Muscle layer of duodenum (tissue), 2 donors: ENCODE results near the gene ZNF148.

Source experiments
- H3K27ac ChIP-seq: one replicate; pipeline ENCODE4 v1.7.0; 2013; ENCODE audit warnings: mild to moderate bottlenecking, low read length
- H3K27me3 ChIP-seq: one replicate; pipeline ENCODE4 v1.7.0; 2013; ENCODE audit warnings: low read depth, mild to moderate bottlenecking, control low read depth, low read length
- H3K36me3 ChIP-seq, 2 donors: one replicate each; pipeline ENCODE4 v1.7.0; 2013; ENCODE audit warnings: low read length in 2 of 2, control low read depth in 1 of 2, mild to moderate bottlenecking in 1 of 2; ENCODE audit not compliant: insufficient read depth in 2 of 2, control insufficient read depth in 1 of 2
- H3K4me1 ChIP-seq, 2 donors: one replicate each; pipeline ENCODE4 v1.7.0; 2013; ENCODE audit warnings: low read length in 2 of 2, mild to moderate bottlenecking in 2 of 2, control low read depth in 1 of 2, moderate library complexity in 1 of 2; ENCODE audit not compliant: insufficient read depth in 2 of 2, control insufficient read depth in 1 of 2
- H3K4me3 ChIP-seq, 2 donors: one replicate each; pipeline ENCODE4 v1.7.0; 2013; ENCODE audit warnings: low read length in 2 of 2, low read depth in 1 of 2, mild to moderate bottlenecking in 1 of 2
- H3K9me3 ChIP-seq, 2 donors: one replicate each; pipeline ENCODE4 v1.7.0; 2013; ENCODE audit warnings: low read length in 2 of 2, control low read depth in 1 of 2, mild to moderate bottlenecking in 1 of 2; ENCODE audit not compliant: control insufficient read depth in 1 of 2
- donor health status: healthy.

ZNF148 gene

GRCh38 chr3:125187599-125187910, 187.6 kb downstream of the ZNF148 start:
- Histone ChIP-seq H3K4me1 (peaks cover 4 to 15% of the 10 kb centered on the region in 2 donors), H3K36me3 (no peaks in the 10 kb centered on the region), H3K4me3 (no peak overlapping the region), H3K27ac (no peak overlapping the region), H3K27me3 (no peaks in the 10 kb centered on the region), H3K9me3 (no peaks in the 10 kb centered on the region)

- Histone ChIP-seq H3K4me3 (no peak overlapping the region), H3K27ac (no peak overlapping the region), H3K36me3 (no peaks in the 10 kb centered on the region), H3K9me3 (no peaks in the 10 kb centered on the region), H3K27me3 (no peaks in the 10 kb centered on the region), H3K4me1 (peaks cover 4 to 15% of the 10 kb centered on the region in 2 donors)
Measured at GRCh38 chr3:125186800-125187598, 188.1 kb downstream of the ZNF148 start.

GRCh38 chr3:125186261-125186787, 188.8 kb downstream of the ZNF148 start:
- Histone ChIP-seq H3K36me3 (no peaks in the 10 kb centered on the region), H3K27ac (no peak overlapping the region), H3K4me3 (no peak overlapping the region), H3K4me1 (peaks cover 4 to 15% of the 10 kb centered on the region in 2 donors), H3K27me3 (no peaks in the 10 kb centered on the region), H3K9me3 (no peaks in the 10 kb centered on the region)

GRCh38 chr3:125185805-125186204, 189.3 kb downstream of the ZNF148 start:
- H3K9me3 ChIP-seq = no peaks in the 10 kb centered on the region
- H3K4me3 ChIP-seq = no peak overlapping the region
- no peaks in the 10 kb centered on the region for H3K36me3 ChIP-seq
- no peak overlapping the region for H3K27ac ChIP-seq
- no peaks in the 10 kb centered on the region for H3K27me3 ChIP-seq
- H3K4me1 ChIP-seq = peaks cover 4 to 15% of the 10 kb centered on the region in 2 donors

- Histone ChIP-seq H3K27me3 (no peaks in the 10 kb centered on the region), H3K36me3 (no peaks in the 10 kb centered on the region), H3K4me1 (peaks cover 0 to 8% of the 10 kb centered on the region in 2 donors), H3K4me3 (no peak overlapping the region), H3K9me3 (no peaks in the 10 kb centered on the region), H3K27ac (no peak overlapping the region)
Measured at GRCh38 chr3:125179884-125180240, 195.3 kb downstream of the ZNF148 start.

- Histone ChIP-seq H3K4me3 (no peak overlapping the region), H3K27me3 (no peaks in the 10 kb centered on the region), H3K9me3 (no peaks in the 10 kb centered on the region), H3K27ac (no peak overlapping the region), H3K4me1 (peaks cover 0 to 8% of the 10 kb centered on the region in 2 donors), H3K36me3 (no peaks in the 10 kb centered on the region)
Measured at GRCh38 chr3:125179143-125179883, 195.8 kb downstream of the ZNF148 start.

- Histone ChIP-seq H3K27me3 (no peaks in the 10 kb centered on the region), H3K9me3 (no peaks in the 10 kb centered on the region), H3K27ac (no peak overlapping the region), H3K36me3 (no peaks in the 10 kb centered on the region), H3K4me3 (no peak overlapping the region), H3K4me1 (peaks cover 0 to 8% of the 10 kb centered on the region in 2 donors)
Measured at GRCh38 chr3:125177746-125178145, 197.4 kb downstream of the ZNF148 start.
